ENCODE data around the gene PRIMA1. TPM values are rescaled to one million over a fixed set of nuclear protein-coding genes. Genes with fewer than 3 reads are reported as not detected.

The PRIMA1 gene
- total RNA-seq, 1 donor from 2014 or later, result not detected

GRCh38 chr14:93803408-93804318 is 15.4 kb upstream of the PRIMA1 start:
- ChIA-PET CTCF (no interaction called here), POLR2A (no interaction called here)
- DNase-seq (no peak), ATAC-seq (ENCODE audit: low read depth) (no peak)
- H3K9me3 Mint-ChIP-seq, result no peaks in the 10 kb centered on the region
- H3K27me3 Mint-ChIP-seq, result peaks cover 14% of the 10 kb centered on the region
- no peak overlapping the region for H3K27ac Mint-ChIP-seq
- H3K36me3 Mint-ChIP-seq (ENCODE audit: low read depth), result no peaks in the 10 kb centered on the region
- intact Hi-C loops (cut with micrococcal nuclease), result no loop called here
- no peak overlapping the region for H3K4me3 Mint-ChIP-seq
- TF ChIP-seq CTCF (IDR thresholded peaks at IDR 0.05), result no peak
- no peaks in the 10 kb centered on the region for H3K4me1 Mint-ChIP-seq

DNA sequence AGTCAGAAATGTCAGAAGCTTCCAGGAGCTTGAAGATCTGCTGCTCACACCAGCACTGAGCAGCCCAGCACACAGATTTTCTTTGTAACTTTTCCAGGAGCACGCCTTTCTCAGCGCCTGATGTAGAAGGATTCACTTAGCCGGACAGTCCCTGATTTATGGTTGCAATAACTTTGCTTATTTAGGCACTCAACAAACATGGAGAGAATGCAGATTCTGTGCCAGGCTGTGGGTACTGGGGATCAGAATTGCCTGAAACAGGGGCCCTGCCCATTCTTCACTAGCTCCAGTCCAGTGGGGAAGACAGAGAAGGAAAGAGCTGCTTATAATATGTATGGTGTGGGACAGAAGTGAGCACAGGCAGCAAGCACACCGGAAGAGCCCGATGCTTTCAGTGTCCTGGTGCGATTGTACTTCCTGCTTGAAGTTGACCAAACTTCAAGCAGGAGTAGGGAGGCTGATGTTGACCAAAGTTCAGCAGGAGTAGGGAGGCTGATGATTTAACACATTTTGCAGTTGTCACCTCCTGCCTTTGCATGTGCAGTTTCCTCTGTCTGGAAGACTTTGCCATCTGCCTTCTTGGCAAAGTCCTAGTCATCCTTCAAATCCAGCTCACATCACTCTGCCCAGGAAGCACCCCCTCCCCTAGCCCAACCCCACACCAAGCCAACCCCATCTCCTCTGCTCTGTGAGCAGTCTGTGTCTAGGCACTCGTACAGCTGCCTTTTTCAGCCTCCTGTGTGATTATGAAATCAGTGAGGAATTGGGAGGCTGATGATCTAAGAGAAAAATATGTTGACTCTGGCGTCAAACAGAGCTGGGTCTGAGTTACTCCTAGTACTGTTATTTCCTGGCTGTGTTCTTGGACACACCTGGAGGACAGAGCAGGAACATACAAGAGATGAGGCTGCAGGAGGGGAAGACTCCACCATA is 12.0 kb upstream of the PRIMA1 start:
- H3K9me3 Mint-ChIP-seq, result no peaks in the 10 kb centered on the region
- H3K36me3 Mint-ChIP-seq (ENCODE audit: low read depth), result no peaks in the 10 kb centered on the region
- H3K27me3 Mint-ChIP-seq, result peaks cover 18% of the 10 kb centered on the region
- ChIA-PET POLR2A (no interaction called here), CTCF (no interaction called here)
- DNase-seq (no peak), ATAC-seq (ENCODE audit: low read depth) (no peak)
- no peak for TF ChIP-seq CTCF (IDR thresholded peaks at IDR 0.05)
- no peak overlapping the region for H3K4me3 Mint-ChIP-seq
- intact Hi-C loops (cut with micrococcal nuclease), result no loop called here
- H3K4me1 Mint-ChIP-seq, result no peaks in the 10 kb centered on the region
- H3K27ac Mint-ChIP-seq, result no peak overlapping the region

DNA sequence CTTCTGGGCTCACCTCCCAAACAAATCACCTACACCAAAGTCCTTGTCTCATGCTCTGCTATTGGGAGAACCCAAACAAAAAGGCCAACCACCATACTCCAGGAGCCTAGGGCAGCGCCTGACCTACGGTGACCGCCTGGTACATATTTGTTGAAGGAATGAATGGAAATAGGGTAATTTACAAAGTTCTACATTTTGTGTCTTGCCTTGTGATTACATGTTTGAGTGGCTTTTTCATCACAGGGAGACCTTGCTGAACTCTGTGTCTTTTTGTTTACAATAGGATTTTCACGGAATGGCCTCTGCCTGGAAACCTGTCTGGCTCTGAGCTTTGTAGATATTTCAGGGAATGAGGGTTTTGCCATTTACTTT is 11.3 kb upstream of the PRIMA1 start:
- no peak for TF ChIP-seq CTCF (IDR thresholded peaks at IDR 0.05)
- no peaks in the 10 kb centered on the region for H3K4me1 Mint-ChIP-seq
- peaks cover 18% of the 10 kb centered on the region for H3K27me3 Mint-ChIP-seq
- intact Hi-C loops (cut with micrococcal nuclease), result no loop called here
- H3K27ac Mint-ChIP-seq, result no peak overlapping the region
- no peaks in the 10 kb centered on the region for H3K36me3 Mint-ChIP-seq (ENCODE audit: low read depth)
- no peaks in the 10 kb centered on the region for H3K9me3 Mint-ChIP-seq
- ChIA-PET POLR2A (no interaction called here), CTCF (no interaction called here)
- no peak for ATAC-seq (ENCODE audit: low read depth)
- no peak for DNase-seq
- H3K4me3 Mint-ChIP-seq, result no peak overlapping the region

- ChIA-PET POLR2A (no interaction called here), CTCF (no interaction called here)
- Mint-ChIP-seq H3K4me1 (no peaks in the 10 kb centered on the region), H3K9me3 (no peaks in the 10 kb centered on the region), H3K27me3 (peaks cover 18% of the 10 kb centered on the region), H3K36me3 (ENCODE audit: low read depth) (no peaks in the 10 kb centered on the region), H3K27ac (no peak overlapping the region), H3K4me3 (no peak overlapping the region)
- no peak for TF ChIP-seq CTCF (IDR thresholded peaks at IDR 0.05)
- ATAC-seq (ENCODE audit: low read depth) (no peak), DNase-seq (no peak)
- intact Hi-C loops (cut with micrococcal nuclease), result no loop called here
Measured at GRCh38 chr14:93797536-93797935, 9.3 kb upstream of the PRIMA1 start.

DNA sequence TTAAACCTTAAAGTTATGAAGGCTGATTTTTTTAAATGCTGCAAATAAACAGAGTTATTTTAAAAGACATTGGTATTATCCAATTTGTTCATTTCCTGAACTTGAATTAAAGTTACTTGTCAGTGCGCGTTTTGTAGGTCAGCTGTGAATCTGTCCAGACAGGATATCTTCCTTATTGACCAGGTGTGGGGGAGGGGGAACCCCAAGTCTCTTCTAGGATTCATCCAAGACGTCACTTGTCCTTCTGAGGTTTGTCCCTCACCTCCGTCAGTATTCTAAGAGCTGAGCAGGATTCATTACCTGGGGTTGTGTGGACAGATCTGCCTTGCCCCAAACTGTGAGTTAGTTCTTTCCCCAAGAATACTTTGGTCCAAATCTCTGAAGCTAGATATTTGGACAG is 8.8 kb upstream of the PRIMA1 start:
- peaks cover 22% of the 10 kb centered on the region for H3K27me3 Mint-ChIP-seq
- CTCF ChIA-PET, result no interaction called here
- DNase-seq, result no peak
- TF ChIP-seq CTCF (IDR thresholded peaks at IDR 0.05), result no peak
- H3K27ac Mint-ChIP-seq, result no peak overlapping the region
- no peak for ATAC-seq (ENCODE audit: low read depth)
- H3K9me3 Mint-ChIP-seq, result no peaks in the 10 kb centered on the region
- intact Hi-C loops (cut with micrococcal nuclease), result no loop called here
- POLR2A ChIA-PET, result no interaction called here
- H3K36me3 Mint-ChIP-seq (ENCODE audit: low read depth), result no peaks in the 10 kb centered on the region
- no peak overlapping the region for H3K4me3 Mint-ChIP-seq
- no peaks in the 10 kb centered on the region for H3K4me1 Mint-ChIP-seq
